HPDE6-E6E7 (cell line): ENCODE data around the gene GSTT2.

Experiments
- DNase-seq: peaks from one replicate; pipeline ENCODE4 v3.0.0; 2011; ENCODE audit warnings: missing footprints; ENCODE audit errors: extremely low spot score

Gene GSTT2

GRCh38 chr22:24008381-24009226 is 28.7 kb downstream of the GSTT2 start:
- DNase-seq: no peak

DNA sequence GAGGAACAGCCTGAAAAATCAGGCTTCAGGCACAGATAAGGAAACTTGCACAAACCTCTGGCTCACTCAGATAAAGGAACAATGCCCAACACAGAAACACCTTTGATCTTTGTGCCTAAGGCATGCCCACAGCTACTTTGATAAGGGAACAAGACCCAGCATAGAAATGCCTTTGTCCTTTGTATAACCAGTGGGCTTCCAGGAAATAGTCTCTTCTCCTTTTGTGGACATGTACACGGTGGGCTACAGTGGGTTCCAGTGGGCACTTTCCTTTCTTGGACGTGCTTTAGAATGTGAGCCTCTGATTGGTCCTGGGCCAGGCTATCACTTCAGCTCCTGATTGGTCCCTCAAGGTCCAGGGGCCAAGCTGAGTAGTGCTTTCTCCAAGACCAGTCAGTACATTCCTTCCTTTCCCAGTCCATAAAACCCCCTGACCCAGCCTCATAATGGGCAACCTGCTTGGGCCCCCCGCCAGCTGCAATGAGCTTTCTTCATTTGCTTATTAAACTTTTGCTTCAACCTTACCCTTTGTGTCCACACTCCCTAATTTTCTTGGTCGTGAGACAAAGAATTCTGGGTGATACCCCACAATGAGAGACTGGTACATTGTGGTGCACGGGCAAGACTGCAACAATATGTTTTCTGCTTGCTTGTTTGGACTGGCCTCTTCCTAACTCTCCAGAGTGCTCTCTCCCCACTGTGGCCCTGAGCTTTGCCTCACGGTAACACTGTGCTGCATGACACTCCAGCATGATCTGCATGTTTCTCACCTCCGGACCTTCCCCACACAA is 29.5 kb downstream of the GSTT2 start:
- DNase-seq: no peak

- DNase-seq: no peak
Observed at GRCh38 chr22:24010018-24010391, 30.1 kb downstream of the GSTT2 start.

- DNase-seq: no peak
Observed at GRCh38 chr22:24011735-24012068, 31.8 kb downstream of the GSTT2 start.

DNA sequence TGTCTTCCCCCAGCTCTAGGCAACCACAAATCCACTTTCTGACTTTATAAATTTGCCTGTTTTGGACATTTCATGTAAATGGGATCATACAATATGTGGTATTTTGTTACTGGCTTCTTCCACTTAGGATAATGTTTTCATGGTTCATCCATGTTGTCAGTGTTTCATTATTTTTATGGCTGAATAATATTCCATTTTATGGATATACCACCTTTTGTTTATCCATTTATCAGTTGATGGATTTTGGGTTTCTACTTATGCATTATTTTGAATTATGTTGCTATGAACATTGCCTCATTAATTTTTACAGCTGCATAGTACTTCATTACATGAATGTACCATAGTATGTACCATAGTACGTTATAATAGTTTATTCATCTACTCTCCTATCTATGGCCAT is 36.2 kb downstream of the GSTT2 start:
- DNase-seq: no peak

DNA sequence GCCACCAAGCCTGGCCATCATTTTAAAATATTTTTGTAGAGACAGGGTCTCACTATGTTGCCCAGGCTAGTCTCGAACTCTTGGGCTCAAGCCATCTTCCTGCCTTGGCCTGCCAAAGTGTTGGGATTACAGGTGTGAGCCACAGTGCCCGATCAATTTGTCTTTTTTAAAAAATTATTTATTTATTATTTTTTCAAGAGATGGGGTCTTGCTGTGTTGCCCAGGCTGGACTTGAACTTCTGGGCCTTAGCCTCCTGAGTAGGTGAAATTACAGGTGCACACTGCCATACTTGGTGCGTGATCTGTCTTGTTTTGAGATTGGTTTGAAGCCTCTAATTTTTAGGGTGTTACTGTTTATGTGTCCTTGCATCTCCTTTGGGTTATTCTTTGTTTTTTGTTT is 41.4 kb downstream of the GSTT2 start:
- DNase-seq: no peak

GRCh38 chr22:24023204-24023789 is 43.4 kb downstream of the GSTT2 start:
- no peak for DNase-seq

DNA sequence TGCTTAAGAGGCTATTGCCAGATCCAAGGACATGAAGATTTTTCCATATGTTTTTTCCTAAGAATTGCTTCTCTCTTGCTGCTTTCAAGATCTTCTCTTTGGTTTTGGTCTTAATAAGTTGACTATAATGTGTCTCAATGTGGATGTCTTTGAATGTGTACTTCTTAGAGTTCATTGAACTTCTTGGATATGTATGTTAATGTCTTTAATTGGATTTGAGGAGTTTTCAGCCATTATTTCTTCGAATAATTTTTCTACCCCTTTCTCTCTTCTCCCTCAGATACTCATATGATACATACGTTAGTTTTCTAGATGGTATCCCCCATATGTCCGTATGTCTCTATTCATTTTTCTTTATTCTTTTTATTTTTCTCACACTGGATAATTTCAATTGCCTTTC is 44.4 kb downstream of the GSTT2 start:
- no peak for DNase-seq

DNA sequence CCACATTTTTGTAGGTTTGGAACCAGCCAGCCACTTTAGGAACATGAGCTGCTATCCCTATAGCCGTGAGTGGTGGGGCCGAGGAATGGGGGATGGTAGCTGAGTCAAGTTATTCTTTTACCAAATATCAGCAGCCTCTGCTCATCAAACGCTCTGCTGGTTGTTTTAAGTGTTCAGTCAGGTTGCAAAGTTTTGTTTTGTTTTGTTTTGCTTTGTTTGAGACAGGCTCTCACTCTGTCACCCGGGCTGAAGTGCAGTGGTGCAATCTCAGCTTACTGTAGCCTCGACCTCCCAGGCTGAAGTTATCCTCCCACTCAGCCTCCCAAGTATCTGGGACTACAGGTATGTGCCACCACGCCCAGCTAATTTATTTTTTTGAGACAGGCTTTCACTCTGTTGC is 45.5 kb downstream of the GSTT2 start:
- no peak for DNase-seq

- DNase-seq: no peak
Observed at GRCh38 chr22:24026056-24026455, 46.1 kb downstream of the GSTT2 start.

- no peak for DNase-seq
Observed at GRCh38 chr22:24026733-24027132, 46.8 kb downstream of the GSTT2 start.

DNA sequence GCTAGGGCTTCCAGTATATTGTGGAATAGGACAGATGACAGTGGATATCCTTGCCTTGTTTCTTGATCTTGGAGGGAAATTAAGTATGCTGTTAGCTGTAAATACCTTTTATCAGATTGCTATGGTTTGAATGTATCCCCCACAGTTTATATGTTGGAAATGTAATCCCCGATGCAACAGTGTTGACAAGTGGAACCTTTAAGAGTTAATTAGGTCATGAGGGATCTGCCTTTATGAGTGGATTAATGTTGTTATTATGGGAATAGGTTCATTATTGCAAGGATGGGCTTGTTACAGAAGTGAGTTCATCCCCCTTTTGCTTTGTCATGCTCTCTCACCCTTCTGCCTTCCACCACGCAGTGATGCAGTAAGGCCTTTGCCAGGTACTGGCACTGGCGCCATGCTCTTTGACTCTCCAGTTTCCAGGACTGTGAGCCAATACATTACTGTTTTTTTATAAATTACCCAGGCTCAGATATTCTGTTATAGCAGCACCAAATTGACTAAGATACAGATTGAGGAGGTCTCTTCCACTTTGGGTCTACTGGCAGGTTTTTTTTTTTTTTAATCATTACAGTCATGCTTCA is 47.5 kb downstream of the GSTT2 start:
- DNase-seq: no peak

GRCh38 chr22:24027991-24028390 is 48.1 kb downstream of the GSTT2 start:
- DNase-seq: no peak

- DNase-seq: no peak
Observed at GRCh38 chr22:24028533-24028932, 48.6 kb downstream of the GSTT2 start.

- no peak for DNase-seq
Observed at GRCh38 chr22:24029304-24029703, 49.4 kb downstream of the GSTT2 start.

GRCh38 chr22:24030186-24030702 is 50.3 kb downstream of the GSTT2 start:
- no peak for DNase-seq
